Mesenteric fat pad (tissue), 1 donor: ENCODE results near the gene CEBPB. TPM values are rescaled to one million over a fixed set of nuclear protein-coding genes. Genes with fewer than 3 reads are reported as not detected.

Experiments used
- DNase-seq: peaks from one replicate; pipeline ENCODE4 v3.0.0-alpha.2; 2020; ENCODE audit warnings: low spot score
- total RNA-seq: library from RNA; stranded (reverse); fragmentation: NEBNext Ultra II Directional; extraction: Animal tissue kit (Norgen Biotek cat#: 25700); gene quantifications from one replicate; pipeline ENCODE4 v1.2.1, GENCODE V29; 2021
- donor health status: DM: yes; HTN: yes; CAD: no.

Gene CEBPB
- total RNA-seq, 1 donor from 2014 or later: 434 TPM

DNA sequence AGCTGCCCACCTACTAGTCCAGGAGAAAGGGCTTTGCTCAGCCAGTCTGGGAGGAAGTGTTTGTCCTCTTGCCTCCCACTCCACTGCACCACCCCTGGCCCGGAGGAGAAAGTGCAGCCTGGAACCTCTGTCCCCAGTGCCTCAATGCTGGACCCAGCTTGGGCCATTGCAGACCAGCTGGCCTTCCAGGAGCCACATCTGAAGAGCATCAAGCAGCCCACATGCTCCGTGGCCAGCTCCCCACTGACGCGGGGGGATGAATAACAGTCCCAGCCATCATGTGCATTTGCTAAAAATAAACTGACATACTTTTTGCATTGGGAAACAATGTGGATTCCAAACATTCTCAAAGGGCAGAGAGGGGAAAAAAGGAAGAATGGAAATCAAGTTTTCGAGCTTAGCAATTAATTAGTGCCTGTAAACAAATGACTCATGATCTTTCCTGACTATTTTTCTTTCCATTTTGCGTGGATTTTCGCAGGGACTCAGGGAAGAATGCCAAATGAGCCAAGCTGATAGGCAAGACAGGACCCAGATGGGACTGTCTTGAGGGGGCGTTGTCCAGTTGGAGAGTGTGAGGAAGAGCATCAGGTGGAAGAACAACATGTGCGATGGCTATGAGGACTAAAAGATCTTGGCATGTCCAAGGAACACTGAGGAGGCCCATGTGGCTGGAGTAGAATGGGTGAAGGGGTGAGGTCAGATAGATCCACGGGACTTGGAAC, 34.1 kb downstream of the CEBPB start:
- DNase-seq: peak; percentile 92

GRCh38 chr20:50226093-50226974, 35.7 kb downstream of the CEBPB start:
- DNase-seq: no peak

- DNase-seq: no peak
Observed at GRCh38 chr20:50227506-50227905, 36.9 kb downstream of the CEBPB start.

DNA sequence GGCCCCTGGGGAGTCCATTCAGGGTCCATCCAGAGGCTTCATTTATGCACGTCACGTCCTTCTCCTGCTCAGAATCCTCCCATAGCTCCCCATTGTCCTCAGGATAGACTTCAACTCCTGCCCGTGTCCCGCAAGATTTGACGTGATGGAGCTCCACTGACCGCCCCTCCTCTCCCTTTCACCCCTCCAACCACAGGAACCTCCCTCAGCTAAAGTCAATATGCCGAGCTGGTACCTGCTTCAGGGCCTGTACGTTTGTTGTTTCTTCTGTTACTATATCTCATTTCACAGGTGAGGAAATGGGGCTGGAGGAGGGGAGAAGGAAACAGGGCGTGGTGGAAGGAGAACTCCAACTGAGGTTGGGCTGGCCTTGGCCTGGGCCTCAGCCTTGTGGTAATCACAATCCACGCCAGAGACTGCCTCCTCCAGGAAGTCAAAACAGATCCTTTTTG, 38.6 kb downstream of the CEBPB start:
- no peak for DNase-seq

DNA sequence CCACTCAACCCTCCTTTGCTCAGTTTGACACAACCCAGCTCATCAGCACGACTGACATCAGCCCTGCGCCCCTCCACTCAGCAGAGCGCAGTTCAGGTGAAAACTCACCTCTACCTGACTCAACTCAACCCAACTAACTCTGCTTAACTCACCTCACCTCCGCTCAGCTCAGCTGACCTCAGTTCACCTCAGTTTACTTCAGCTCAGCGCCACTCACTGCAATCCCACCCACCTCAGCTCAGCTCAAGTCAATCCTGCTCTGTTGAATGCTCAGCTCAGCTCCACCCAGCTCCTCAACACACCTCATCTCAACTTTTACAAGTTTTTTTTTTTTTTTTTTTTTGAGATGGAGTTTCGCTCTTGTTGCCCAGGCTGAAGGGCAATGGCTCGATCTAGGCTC, 39.6 kb downstream of the CEBPB start:
- DNase-seq: no peak

- DNase-seq: no peak
Observed at GRCh38 chr20:50230871-50231560, 40.4 kb downstream of the CEBPB start.

DNA sequence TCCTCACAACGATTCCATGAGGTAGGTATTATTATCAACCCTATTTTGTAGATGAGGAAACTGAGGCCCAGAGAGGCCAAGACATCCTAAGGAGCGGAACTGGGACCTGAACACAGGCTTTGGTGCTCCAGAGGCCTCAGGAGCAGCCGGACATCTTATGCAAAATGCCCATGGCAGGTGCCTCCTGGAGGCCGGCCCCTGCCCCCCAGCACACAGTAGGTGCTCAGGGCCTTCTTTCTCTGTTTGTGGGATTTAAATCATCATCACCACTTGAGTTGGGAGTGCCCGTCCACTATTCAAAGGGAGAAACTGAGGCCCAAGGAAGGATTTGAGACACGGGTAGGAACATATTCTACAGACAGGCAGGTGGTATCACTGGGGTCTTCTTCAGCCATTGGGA, 41.2 kb downstream of the CEBPB start:
- no peak for DNase-seq

DNA sequence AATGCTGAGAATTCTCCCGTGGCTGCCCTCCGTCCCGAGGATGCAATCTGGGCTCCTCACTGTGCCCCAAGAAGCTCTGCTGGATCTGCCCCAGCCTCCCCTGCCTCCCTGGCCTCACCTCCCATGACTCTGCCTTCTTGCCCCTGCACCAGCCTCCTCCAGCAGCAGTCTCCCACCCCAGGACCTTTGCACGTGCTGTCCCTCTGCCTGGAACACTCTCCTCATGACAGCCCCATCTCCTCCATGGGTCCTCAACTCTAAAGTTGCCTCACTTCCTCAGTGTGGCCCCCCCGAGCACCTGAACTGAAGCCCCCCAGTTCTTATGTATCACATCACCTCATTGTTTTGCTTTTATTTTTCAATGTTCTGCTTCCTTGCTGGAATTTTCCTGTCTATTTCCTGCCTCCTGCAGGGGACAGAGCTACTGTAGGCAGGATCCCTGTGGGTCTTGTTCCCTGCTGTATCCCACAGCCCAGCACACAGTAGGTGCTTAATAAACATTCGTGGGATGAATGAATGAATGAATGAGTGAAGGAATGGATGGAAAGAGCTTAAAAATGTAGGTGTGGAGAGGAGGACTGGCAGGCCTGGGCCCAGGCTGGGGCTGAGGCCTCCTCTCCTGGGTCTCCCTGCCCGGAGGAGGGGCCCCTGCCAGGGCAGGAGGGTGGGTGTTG, 42.2 kb downstream of the CEBPB start:
- DNase-seq: no peak

DNA sequence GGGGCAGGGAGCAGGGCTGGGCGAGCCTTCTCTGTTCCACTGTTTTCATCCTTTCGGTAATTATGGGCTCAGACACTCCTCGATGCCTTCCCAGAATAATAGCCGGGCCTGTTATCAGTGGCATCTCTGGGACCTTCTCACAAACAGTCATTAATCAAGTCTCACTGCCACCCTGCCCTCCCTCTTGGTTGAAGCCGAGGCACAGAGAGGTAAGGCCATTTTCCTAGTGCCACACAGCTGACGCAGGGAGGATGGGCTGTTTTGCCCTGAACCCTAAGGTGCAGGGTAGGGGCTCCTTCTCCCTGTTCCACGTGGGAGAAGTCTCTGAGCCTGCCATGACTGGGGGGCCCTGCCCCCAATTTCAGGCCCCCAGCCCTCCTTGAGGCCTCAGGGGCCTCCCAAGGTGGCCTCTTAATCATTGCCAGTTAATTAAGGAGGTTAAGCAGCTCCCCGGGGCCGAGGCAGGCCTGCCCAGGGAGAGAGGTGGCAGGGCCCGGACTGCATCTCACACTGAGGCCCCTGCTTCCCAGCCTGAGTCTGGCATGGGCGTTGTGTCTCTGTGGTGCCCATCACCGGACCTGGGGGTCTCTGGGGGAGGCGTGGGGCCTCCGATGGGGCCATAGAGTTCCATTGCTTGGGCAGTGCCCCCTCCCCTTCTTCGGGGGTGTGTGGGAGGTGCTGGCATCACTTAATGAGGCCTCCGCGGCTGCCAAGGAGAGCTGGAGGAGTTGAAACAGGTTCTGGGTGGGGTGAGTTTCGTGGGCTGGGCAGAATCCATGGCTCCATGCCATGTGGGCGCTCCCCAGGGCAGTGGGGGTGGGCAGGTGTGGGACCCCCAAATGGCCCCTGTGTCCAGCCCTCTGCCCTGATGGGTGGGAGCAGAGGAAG, 42.9 kb downstream of the CEBPB start:
- DNase-seq: no peak

GRCh38 chr20:50234288-50234687, 43.7 kb downstream of the CEBPB start:
- no peak for DNase-seq

DNA sequence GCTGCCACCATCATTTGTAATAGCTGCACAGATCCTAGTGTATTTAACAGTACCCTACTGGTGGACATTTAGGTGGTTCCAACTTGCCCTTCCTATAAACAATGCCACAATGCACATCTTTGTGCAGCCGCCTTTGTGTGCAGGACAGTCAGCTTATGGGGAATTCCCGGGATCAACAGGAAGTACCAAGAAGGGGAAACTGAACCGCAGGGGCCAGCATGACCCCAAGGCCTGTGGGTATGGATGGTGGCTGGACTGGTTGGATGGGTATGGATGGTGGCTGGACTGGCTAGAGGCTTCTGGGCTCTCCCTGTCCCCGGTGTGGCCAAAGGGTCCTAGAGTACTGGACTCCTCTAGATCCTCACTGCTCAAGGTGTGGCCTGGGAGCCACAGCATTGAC, 46.7 kb downstream of the CEBPB start:
- DNase-seq: no peak

GRCh38 chr20:50238081-50238800, 47.6 kb downstream of the CEBPB start:
- DNase-seq: no peak

DNA sequence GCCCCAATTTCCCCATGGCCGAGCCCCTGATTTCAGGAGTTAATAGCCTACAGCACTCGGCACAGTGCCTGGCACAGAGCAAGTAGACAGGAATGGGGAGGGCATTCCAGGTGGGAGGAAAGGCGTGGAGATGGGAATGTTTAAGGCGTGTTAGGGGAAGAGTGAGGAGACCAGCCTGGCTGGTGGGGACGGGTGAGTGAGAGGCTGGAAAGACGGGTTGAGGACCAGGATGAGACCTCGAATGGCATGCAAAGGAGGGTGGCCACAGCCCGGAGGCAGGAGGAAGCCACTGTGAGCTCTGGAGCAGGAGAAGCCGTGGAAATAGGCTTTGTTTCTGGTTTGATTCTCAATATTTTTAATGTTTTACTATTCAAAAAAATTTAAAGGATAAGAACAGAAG, 49.5 kb downstream of the CEBPB start:
- no peak for DNase-seq

GRCh38 chr20:50242178-50242514, 51.5 kb downstream of the CEBPB start:
- no peak for DNase-seq

Other genes starting within 250 kb of the CEBPB start
- gene SNAI1, start 207.8 kb upstream of the CEBPB start, total RNA-seq: 19.1 TPM
- gene UBE2V1, start 77.7 kb upstream of the CEBPB start, total RNA-seq: 89.0 TPM
- gene PEDS1, start 37.1 kb upstream of the CEBPB start, total RNA-seq: 44.1 TPM